ENCODE results near the gene UEVLD.
"Not testable (repeated sequence)": the region's sequence is repeated elsewhere in the genome, so short reads cannot be mapped to it uniquely, and the experiment has no call there.

UEVLD gene

GRCh38 chr11:18611196-18611595 is 22.7 kb upstream of the UEVLD start:
- no peak for DNase-seq (ENCODE audit: low read depth, low spot score)
- TF ChIP-seq CTCF (IDR thresholded peaks at IDR 0.05; ENCODE audit: low read depth, low read length), result no peak
- in situ Hi-C loops (cut with HindIII; ENCODE audit: low sequenced_read_pairs), result no loop called here
- H3K4me3 ChIP-seq (ENCODE audit: low read depth, low read length), result no peak overlapping the region

GRCh38 chr11:18608376-18608775 is 19.8 kb upstream of the UEVLD start:
- DNase-seq (ENCODE audit: low read depth, low spot score), result no peak
- no peak for TF ChIP-seq CTCF (IDR thresholded peaks at IDR 0.05; ENCODE audit: low read depth, low read length)
- in situ Hi-C loops (cut with HindIII; ENCODE audit: low sequenced_read_pairs), result no loop called here
- no peak overlapping the region for H3K4me3 ChIP-seq (ENCODE audit: low read depth, low read length)

- in situ Hi-C loops (cut with HindIII; ENCODE audit: low sequenced_read_pairs), result no loop called here
- TF ChIP-seq CTCF (IDR thresholded peaks at IDR 0.05; ENCODE audit: low read depth, low read length), result no peak
- no peak for DNase-seq (ENCODE audit: low read depth, low spot score)
- H3K4me3 ChIP-seq (ENCODE audit: low read depth, low read length), result no peak overlapping the region
Measured at GRCh38 chr11:18600915-18601569, 12.5 kb upstream of the UEVLD start.

GRCh38 chr11:18599739-18600230 is 11.3 kb upstream of the UEVLD start, which contains the start of gene MISFA:
Gene MISFA (plus strand): TSS chr11:18599789. CDS start chr11:18599929, 140 bp downstream.
- no peak for TF ChIP-seq CTCF (IDR thresholded peaks at IDR 0.05; ENCODE audit: low read depth, low read length)
- no peak for DNase-seq (ENCODE audit: low read depth, low spot score)
- H3K4me3 ChIP-seq (ENCODE audit: low read depth, low read length), result no peak within 1 kb of the TSS
- in situ Hi-C loops (cut with HindIII; ENCODE audit: low sequenced_read_pairs), result no loop called here

- no peak for TF ChIP-seq CTCF (IDR thresholded peaks at IDR 0.05; ENCODE audit: low read depth, low read length)
- in situ Hi-C loops (cut with HindIII; ENCODE audit: low sequenced_read_pairs), result no loop called here
- no peak overlapping the region for H3K4me3 ChIP-seq (ENCODE audit: low read depth, low read length)
- peak; percentile 48 for DNase-seq (ENCODE audit: low read depth, low spot score)
Measured at GRCh38 chr11:18594999-18595749, 6.6 kb upstream of the UEVLD start.

GRCh38 chr11:18594088-18594487 is 5.6 kb upstream of the UEVLD start:
- DNase-seq (ENCODE audit: low read depth, low spot score); in situ Hi-C loops (cut with HindIII; ENCODE audit: low sequenced_read_pairs); H3K4me3 ChIP-seq (ENCODE audit: low read depth, low read length): not testable (repeated sequence)

GRCh38 chr11:18590571-18590970 is 2.0 kb upstream of the UEVLD start:
- in situ Hi-C loops (cut with HindIII; ENCODE audit: low sequenced_read_pairs), result no loop called here
- no peak overlapping the region for H3K4me3 ChIP-seq (ENCODE audit: low read depth, low read length)

More at GRCh38 chr11:18590571-18590970, 2.0 kb upstream of the UEVLD start:
- DNase-seq (ENCODE audit: low read depth, low spot score), result no peak
- no peak for TF ChIP-seq CTCF (IDR thresholded peaks at IDR 0.05; ENCODE audit: low read depth, low read length)

Data from astrocyte of the spinal cord (primary cell).